ENCODE results near the gene LCLAT1. TPM values are rescaled to one million over a fixed set of nuclear protein-coding genes. Genes with fewer than 3 reads are reported as not detected.

Gene LCLAT1
- 31.4 and 34.7 TPM in 2 replicates for total RNA-seq

DNA sequence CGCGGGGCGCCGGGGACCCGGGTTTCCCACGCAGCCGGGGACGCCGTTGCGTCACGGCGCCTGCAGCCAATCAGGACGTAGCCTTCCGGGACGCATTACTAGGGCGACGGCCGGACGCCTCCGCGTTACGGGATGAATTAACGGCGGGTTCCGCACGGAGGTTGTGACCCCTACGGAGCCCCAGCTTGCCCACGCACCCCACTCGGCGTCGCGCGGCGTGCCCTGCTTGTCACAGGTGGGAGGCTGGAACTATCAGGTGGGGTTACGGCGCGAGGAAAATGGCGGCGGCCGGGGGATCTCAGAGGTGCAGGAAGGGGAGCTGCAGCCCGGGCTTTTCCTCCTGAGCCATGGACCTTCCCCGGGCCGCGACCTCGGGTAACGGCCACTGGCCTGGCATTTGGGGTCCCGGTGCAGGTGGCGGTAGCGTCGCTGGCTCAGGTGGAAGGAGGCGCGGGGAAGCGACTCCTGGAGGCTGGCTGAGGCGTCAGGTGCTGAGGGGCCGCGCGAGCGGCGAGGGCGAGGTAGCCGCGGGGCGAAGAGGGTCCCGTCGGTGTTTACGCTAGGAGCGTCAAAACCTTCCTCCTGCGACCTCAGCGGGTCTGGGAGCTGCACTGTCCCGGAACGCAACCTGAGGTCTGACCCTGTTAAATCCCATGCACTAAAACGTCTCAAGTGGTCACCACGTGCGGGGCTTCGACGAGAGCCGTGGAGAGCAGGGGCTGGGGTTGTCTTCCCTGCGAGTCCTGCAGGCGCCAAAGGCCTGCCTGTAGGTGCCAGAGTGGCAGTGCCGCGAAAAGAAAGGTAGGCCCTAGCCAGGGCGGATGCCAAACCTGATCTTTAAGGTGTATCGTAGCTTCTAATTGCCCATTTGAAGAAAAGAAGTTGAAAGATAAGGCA, at the start of gene LCLAT1:
Gene LCLAT1, plus strand, starts transcription at position 98 of the 897 bp plus-strand sequence. CDS start 78,345 bp downstream, outside the sequence.
- H3K4me1 Mint-ChIP-seq: peaks cover 26% of the 10 kb centered on the region
- intact Hi-C loops (cut with micrococcal nuclease): loop anchor here (1.0 to 5.0 kb wide), 4 partner anchors 25 to 213 kb away; no protein-coding TSS in a partner anchor
- peaks cover 16% of the 10 kb centered on the region for H3K36me3 Mint-ChIP-seq (ENCODE audit: low read depth)

DNA sequence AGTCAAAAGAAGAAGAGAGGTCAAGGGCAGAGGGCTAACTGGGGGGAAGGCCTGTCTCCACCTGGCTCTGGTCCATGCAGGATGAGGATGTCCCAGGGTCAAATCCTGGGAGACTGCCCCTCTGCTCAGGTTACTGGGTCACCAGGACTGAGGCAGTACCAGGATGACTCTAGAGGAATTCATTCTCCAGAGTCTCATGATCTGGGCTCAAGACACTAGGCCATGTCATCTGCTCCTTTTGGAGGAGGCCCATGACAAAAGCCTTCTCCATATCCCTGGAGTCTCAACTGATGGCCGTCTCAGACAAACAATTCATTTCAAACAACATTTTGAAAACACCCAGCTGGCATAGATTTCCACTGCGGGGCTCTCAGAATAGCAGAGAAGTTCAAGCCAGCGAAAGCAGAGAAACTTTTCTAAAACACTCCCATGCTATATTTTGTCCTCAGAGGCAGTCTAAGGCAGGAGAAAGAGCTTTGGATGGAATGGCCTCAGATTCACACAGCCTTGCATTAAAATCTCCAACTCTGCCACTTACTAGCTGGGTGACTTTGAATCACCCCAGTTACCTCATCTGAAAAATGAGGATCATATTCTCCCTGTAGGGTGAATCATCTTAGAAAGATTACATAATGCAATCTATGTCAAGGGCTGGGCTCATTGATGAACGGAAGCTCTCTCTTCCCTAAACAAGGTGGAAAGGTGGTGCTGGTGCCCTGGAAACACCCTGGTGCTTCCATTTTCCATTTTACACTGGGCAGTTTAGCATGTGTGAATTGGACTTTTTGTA, 48.8 kb upstream of the LCLAT1 start:
- Mint-ChIP-seq H3K36me3 (ENCODE audit: low read depth) (no peaks in the 10 kb centered on the region), H3K9me3 (peaks cover 4% of the 10 kb centered on the region)
- intact Hi-C loops (cut with micrococcal nuclease): no loop called here

More for the DNA sequence above, at the start of gene LCLAT1:
- H3K27me3 Mint-ChIP-seq: no peaks in the 10 kb centered on the region
- H3K27ac Mint-ChIP-seq: peak within 1 kb of the TSS; percentile 97
- peak within 1 kb of the TSS; percentile 85 for H3K4me3 Mint-ChIP-seq
- no peaks in the 10 kb centered on the region for H3K9me3 Mint-ChIP-seq
- peak; percentile 97 for DNase-seq

DNA sequence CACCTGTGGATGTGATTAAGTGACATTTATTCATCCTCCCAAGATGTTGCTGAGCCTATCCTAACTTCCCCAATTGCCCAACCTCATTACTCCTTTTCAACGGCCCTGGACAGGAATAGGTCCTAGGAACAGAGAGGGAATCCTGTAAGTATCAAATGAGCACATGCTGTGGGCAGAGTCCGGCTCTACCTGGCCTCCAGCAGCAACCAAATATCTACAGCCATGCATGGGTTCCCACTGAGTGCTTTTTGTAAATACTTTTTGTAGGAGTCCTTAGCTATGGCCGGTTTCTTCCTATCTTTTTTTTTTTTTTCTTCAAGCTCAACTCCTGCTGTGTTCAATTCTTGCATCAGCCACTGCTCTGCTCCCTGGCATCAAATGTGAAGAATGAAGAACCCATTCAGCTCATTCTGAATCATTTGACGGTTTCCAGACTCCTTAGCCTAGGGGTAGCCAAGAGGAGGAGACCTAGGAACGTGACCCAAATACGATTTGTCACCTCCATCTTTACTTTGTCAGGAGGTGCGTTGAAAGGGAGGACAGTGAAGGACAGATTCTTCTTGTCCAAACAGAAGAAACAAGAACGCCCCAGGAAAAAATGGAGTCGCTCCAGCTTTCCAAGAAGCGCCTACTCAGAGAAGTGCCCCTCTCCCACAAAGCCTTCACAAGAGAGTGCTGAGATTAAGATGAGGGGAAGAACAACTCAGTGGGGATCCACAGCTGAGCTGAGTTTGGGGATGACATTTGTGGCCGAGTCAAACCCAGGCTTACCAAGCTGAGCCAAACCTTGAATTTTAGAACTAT, 46.7 kb upstream of the LCLAT1 start:
- H3K4me1 Mint-ChIP-seq: peaks cover 2% of the 10 kb centered on the region
- DNase-seq: no peak
- intact Hi-C loops (cut with micrococcal nuclease): no loop called here
- no peak overlapping the region for H3K4me3 Mint-ChIP-seq
- no peaks in the 10 kb centered on the region for H3K36me3 Mint-ChIP-seq (ENCODE audit: low read depth)
- no peaks in the 10 kb centered on the region for H3K27me3 Mint-ChIP-seq
- H3K9me3 Mint-ChIP-seq: peaks cover 4% of the 10 kb centered on the region
- H3K27ac Mint-ChIP-seq: no peak overlapping the region

More for the DNA sequence above, 48.8 kb upstream of the LCLAT1 start:
- DNase-seq: no peak
- Mint-ChIP-seq H3K27me3 (peaks cover 3% of the 10 kb centered on the region), H3K4me1 (no peaks in the 10 kb centered on the region), H3K27ac (no peak overlapping the region), H3K4me3 (no peak overlapping the region)

DNA sequence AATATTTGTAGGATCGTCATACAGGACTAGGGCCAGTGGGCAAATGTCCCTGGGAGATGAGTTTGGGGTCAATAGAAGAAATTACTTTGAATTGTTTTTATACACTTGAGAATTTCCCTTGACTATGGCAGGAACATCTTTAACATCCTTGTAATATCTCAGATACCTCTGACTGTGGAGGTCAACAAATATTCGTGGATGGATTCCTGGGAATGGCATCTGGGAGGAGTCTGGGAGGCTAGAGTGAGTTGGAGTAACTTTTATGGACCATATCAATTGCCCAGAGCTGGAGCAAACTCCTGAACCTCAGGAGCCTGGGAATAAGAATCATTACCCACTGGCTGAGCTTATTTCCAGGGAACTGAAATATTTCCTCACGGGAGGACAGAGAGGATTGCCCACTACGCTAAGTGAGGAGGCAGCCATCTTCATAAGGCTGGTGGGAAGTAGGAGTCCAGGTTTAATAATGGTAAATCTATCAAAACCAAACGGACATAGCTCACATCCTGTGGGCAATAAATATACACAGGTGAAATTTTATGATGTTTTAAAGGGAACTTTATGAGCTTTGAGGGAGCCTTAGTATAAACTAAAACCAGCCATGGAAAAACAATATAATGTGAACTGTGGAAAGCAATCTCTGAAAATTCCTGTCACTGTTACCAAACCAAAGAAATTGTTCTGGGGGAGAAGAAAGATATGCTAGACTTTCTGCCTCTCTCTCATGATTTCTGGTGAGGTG, 44.4 kb upstream of the LCLAT1 start:
- intact Hi-C loops (cut with micrococcal nuclease): no loop called here
- no peak for DNase-seq
- Mint-ChIP-seq H3K36me3 (ENCODE audit: low read depth) (no peaks in the 10 kb centered on the region), H3K9me3 (peaks cover 4% of the 10 kb centered on the region), H3K27me3 (no peaks in the 10 kb centered on the region), H3K27ac (no peak overlapping the region), H3K4me1 (peaks cover 5% of the 10 kb centered on the region), H3K4me3 (no peak overlapping the region)

DNA sequence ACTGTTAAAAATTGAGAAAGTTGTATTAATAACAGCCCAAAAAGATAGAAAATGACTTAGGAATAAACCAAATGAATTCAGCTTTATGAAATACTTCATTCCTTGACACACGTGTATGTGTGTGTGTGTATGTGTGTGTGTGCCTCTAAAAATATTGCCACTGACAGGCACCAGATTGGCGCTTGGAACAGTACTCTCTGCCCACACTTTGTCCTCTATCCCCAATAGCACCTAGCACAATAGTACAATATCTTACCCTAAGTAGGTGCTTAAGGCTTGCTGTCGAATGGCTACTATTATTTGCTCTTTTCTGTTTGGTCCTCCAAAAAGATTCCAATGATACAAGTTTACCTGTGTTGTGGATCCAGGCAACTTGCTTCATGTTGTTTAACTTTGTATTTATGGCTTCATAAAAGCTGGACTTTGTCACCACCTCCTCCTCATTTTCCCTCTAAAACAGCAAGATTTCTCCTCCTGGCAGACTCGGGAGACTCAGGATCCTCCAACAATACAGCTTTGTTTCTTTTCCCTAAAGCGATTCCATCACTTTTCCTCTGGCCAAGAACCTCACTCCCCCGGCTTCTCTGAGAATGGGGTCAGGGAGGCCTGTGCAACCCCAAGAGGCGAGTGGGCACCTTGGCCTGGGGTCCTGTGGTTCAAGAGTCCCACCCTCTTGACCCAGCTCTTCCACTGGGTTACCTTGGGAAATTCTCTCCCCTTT, 43.3 kb upstream of the LCLAT1 start:
- intact Hi-C loops (cut with micrococcal nuclease): loop anchor here (2.0 kb wide), 1 partner anchor 19 kb away; no protein-coding TSS in a partner anchor
- Mint-ChIP-seq H3K36me3 (ENCODE audit: low read depth) (no peaks in the 10 kb centered on the region), H3K9me3 (no peaks in the 10 kb centered on the region), H3K27me3 (no peaks in the 10 kb centered on the region), H3K4me3 (no peak overlapping the region), H3K27ac (no peak overlapping the region), H3K4me1 (peaks cover 13% of the 10 kb centered on the region)
- DNase-seq: no peak

DNA sequence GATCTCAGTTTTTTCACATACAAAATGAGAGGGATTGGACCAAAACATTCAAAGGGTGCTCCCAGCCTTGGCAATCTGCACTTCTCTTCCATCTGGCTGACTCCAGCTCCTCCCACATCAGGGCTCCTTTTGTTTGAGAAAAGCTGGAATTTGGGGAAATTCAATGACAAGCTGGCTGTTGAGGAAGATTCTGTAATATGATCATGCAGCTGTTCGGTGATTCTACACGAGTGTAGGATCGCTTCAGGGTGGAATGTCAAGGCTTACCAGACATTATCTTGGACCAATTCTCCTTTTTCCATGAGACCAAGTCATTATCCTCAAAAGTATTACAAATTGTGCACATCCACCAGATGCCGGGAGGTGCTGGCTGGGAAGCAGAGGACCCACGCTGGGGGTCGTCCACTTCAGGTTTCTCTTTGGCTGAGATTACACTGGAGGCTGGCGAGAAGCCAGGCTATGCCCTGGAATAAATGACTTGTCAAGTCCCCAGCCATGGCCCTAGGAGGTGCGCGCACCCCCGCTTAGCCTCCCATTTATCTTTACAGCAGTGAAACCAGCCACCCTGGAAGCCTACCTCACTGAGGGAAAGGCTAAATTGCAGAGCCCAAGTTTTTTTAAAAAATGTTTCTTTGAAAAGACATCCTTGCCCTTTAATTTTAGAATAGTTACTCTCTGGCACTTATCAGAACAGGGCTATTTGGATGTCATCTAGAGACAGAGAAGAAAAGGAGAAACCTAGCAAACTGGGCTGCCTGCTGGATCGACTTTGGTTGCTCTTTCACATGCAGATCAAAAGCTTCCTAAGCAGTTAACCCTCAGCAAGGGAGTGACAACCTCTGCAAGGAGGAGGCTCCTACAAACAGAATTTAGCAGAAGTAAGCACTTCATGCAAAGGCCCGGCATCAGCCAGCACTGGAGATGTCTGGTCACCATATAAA, 42.5 kb upstream of the LCLAT1 start:
- H3K36me3 Mint-ChIP-seq (ENCODE audit: low read depth): no peaks in the 10 kb centered on the region
- intact Hi-C loops (cut with micrococcal nuclease): loop anchor here (2.0 kb wide), 1 partner anchor 18 kb away; no protein-coding TSS in a partner anchor
- no peaks in the 10 kb centered on the region for H3K27me3 Mint-ChIP-seq
- H3K4me1 Mint-ChIP-seq: peaks cover 21% of the 10 kb centered on the region
- H3K4me3 Mint-ChIP-seq: no peak overlapping the region
- no peak overlapping the region for H3K27ac Mint-ChIP-seq
- DNase-seq: no peak
- no peaks in the 10 kb centered on the region for H3K9me3 Mint-ChIP-seq

DNA sequence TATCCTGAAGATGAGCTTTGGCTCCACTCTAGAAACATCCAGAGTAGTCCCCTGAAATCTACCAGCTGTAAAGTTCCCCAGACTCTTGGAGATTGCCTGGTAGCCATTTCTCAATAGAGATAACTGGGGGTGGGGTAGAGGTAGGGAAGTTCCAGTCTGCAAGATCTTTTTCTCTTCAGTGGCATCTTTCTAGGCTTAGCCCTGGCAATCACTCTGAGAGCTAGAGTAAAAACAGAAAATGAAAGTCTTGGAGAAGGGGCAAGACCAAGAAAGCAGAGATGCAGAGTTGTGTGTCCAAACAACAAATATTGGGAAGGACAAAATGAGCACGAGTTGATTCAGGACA, 41.8 kb upstream of the LCLAT1 start:
- H3K27me3 Mint-ChIP-seq: no peaks in the 10 kb centered on the region
- H3K9me3 Mint-ChIP-seq: no peaks in the 10 kb centered on the region
- H3K27ac Mint-ChIP-seq: no peak overlapping the region
- H3K4me3 Mint-ChIP-seq: no peak overlapping the region
- peaks cover 28% of the 10 kb centered on the region for H3K4me1 Mint-ChIP-seq
- no peaks in the 10 kb centered on the region for H3K36me3 Mint-ChIP-seq (ENCODE audit: low read depth)
- intact Hi-C loops (cut with micrococcal nuclease): loop anchor here (2.0 kb wide), 1 partner anchor 18 kb away; no protein-coding TSS in a partner anchor
- DNase-seq: no peak

DNA sequence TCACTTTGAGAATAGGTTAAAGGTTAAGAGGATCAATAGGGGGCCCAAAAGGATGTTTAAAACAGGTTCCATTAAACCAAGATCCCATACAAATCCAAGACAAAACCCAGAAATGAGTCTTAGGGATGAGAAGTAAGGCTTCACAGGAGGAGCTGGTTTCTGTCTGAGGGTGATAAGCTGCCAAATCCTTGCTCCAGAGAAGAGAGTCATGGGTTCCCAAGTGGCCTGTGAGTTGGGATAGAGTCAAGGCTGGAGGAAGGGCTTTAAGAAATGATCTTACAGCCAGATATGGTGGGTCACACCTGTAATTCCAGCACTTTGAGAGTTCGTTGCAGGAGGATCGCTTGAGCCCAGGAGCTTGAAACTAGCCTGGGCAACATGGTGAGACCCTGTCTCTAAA, 40.2 kb upstream of the LCLAT1 start:
- intact Hi-C loops (cut with micrococcal nuclease): no loop called here
- H3K27me3 Mint-ChIP-seq: no peaks in the 10 kb centered on the region

DNA sequence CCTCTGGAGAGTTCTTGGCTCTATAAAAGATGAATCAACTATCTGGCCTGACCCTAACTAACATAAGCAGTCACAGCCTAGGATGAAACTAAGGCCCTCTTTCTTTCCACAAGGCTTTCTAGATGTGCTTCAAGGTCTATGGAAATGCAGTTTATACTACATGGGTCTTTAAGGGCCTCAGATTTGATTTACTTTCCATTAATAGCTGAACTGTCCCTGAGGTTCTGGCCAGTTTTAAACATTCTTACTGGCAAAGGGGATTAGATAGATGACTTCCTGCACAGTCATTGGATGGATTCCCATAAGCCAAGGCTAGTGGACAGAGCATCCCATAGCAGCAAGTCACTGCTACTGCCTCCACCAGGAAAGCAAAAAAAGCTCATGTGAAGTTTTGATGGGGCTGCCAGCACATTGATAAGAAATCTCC, 38.1 kb upstream of the LCLAT1 start:
- Mint-ChIP-seq H3K27me3 (no peaks in the 10 kb centered on the region), H3K9me3 (no peaks in the 10 kb centered on the region), H3K4me1 (peaks cover 40% of the 10 kb centered on the region), H3K27ac (peak overlapping the region; percentile 4), H3K36me3 (ENCODE audit: low read depth) (no peaks in the 10 kb centered on the region), H3K4me3 (no peak overlapping the region)
- intact Hi-C loops (cut with micrococcal nuclease): no loop called here
- DNase-seq: no peak

More for the DNA sequence above, 40.2 kb upstream of the LCLAT1 start:
- DNase-seq: no peak
- no peak overlapping the region for H3K4me3 Mint-ChIP-seq
- H3K4me1 Mint-ChIP-seq: peaks cover 40% of the 10 kb centered on the region
- H3K9me3 Mint-ChIP-seq: no peaks in the 10 kb centered on the region
- H3K36me3 Mint-ChIP-seq (ENCODE audit: low read depth): no peaks in the 10 kb centered on the region
- peak overlapping the region; percentile 52 for H3K27ac Mint-ChIP-seq

DNA sequence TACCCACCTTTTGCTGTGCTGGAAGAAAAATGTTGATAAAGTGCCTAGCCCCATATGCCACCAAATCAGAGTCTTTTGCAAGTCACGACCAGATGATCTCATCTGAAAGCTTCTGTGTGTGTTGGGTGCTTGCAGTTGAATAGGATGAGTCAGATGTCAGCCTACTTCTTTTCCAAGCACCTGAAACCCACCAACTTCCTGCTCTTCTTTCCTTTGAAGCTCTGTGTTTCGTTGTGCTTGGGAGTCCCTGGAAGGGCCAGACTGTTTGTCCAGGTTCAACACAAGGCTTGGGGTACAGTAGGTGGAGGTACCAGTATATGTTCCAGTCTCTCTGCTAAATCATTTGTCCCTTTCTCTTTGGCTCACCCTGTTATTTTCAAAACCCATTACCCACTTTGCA, 36.8 kb upstream of the LCLAT1 start:
- H3K4me3 Mint-ChIP-seq: peak overlapping the region; percentile 0
- intact Hi-C loops (cut with micrococcal nuclease): loop anchor here (1.0 to 5.0 kb wide), 3 partner anchors 11 to 73 kb away; partner anchors contain the start of gene LCLAT1
- no peaks in the 10 kb centered on the region for H3K36me3 Mint-ChIP-seq (ENCODE audit: low read depth)
- H3K9me3 Mint-ChIP-seq: peaks cover 5% of the 10 kb centered on the region
- H3K4me1 Mint-ChIP-seq: peaks cover 43% of the 10 kb centered on the region
- H3K27ac Mint-ChIP-seq: peak overlapping the region; percentile 78
- no peaks in the 10 kb centered on the region for H3K27me3 Mint-ChIP-seq
- peak; percentile 69 for DNase-seq

DNA sequence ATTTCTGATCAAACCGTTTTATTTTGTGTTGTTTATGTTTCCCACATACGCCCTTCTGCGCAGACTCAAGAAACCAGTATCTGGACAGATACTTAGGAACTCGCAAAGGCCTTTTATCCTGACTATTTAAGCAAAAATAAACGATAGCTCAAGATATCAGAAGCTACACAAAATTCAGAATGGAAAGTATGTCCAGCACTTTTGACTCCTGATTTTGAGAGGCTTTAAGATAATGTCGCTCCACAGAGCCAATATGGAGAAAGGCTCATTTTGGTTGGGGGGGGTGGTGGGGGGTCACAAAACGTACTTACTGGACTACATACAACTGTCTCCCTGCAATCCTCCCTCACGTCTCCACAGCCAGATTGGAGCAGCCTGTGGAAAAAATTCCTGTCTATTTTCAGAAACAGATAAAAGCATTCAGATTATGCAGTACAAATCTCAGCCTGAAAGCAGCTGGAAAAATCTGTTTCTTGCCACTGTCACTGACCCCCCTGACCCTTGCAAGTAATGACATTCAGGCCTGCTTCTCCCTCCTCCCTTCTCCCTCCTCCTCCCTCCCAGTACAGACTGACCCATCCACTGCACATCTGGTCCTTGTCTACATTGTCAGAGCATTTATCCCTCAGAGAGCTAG, 34.9 kb upstream of the LCLAT1 start:
- intact Hi-C loops (cut with micrococcal nuclease): loop anchor here (5.0 kb wide), 1 partner anchor 35 kb away; the partner anchor contains the start of gene LCLAT1
- DNase-seq: no peak
- H3K4me3 Mint-ChIP-seq: no peak overlapping the region
- H3K27ac Mint-ChIP-seq: no peak overlapping the region
- peaks cover 5% of the 10 kb centered on the region for H3K9me3 Mint-ChIP-seq
- H3K4me1 Mint-ChIP-seq: peaks cover 42% of the 10 kb centered on the region
- no peaks in the 10 kb centered on the region for H3K36me3 Mint-ChIP-seq (ENCODE audit: low read depth)
- no peaks in the 10 kb centered on the region for H3K27me3 Mint-ChIP-seq
